Activated B cell treated with CpG ODN at 0.5 μM for 24 hours (primary cell): ENCODE data around the gene TUBD1. TPM values are rescaled to one million over a fixed set of nuclear protein-coding genes. Genes with fewer than 3 reads are reported as not detected.

ENCODE experiments used
- ATAC-seq: fragments of 200-7000 bp; cut with Tn5 transposase; one replicate; pipeline ENCODE4 v1.10.0; 2021; ENCODE audit warnings: low read depth, mild to moderate bottlenecking, moderate library complexity
- CTCF ChIA-PET: fragments of 350-600 bp; sonication (Branson Sonifier 250); formaldehyde crosslinking; loops from one replicate; lab custom pipeline; 2021; ENCODE audit warnings: antibody characterized with exemption; lab: Charles Lee
- POLR2A ChIA-PET: fragments of 350-600 bp; sonication (Branson Sonifier 250); formaldehyde crosslinking; loops from one replicate; lab custom pipeline; 2021; ENCODE audit warnings: antibody characterized with exemption; lab: Charles Lee
- DNase-seq: peaks from one replicate; pipeline ENCODE4 v3.0.0; 2022
- H3K27ac Mint-ChIP-seq: one replicate; pipeline ENCODE4 v1.8.0; 2020; ENCODE audit warnings: mixed read lengths
- H3K27me3 Mint-ChIP-seq: one replicate; pipeline ENCODE4 v1.8.0; 2021; ENCODE audit warnings: mixed read lengths
- H3K36me3 Mint-ChIP-seq: one replicate; pipeline ENCODE4 v1.8.0; 2021; ENCODE audit warnings: low read depth, mixed read lengths
- H3K4me1 Mint-ChIP-seq: one replicate; pipeline ENCODE4 v1.8.0; 2021; ENCODE audit warnings: mixed read lengths
- H3K4me3 Mint-ChIP-seq: one replicate; pipeline ENCODE4 v1.8.0; 2020; ENCODE audit warnings: mild to moderate bottlenecking, mixed read lengths
- H3K9me3 Mint-ChIP-seq: one replicate; pipeline ENCODE4 v1.8.0; 2020; ENCODE audit warnings: mixed read lengths
- intact Hi-C: fragments of 100-400 bp; cut with micrococcal nuclease; formaldehyde crosslinking; loops from one replicate; pipeline ENCODE4 v1.15.1; 2024
- total RNA-seq: library from RNA; stranded (reverse); gene quantifications from 2 replicates; pipeline ENCODE4 v1.2.3, GENCODE V29; 2022
- TF ChIP-seq, protein P1 (sequence below): fragments of 200-600 bp; IDR thresholded peaks from one replicate; pipeline ENCODE4 v1.8.0; 2022; ENCODE audit warnings: antibody characterized with exemption, mild to moderate bottlenecking

Gene TUBD1
- total RNA-seq, 1 donor from 2014 or later: 15.1 TPM

DNA sequence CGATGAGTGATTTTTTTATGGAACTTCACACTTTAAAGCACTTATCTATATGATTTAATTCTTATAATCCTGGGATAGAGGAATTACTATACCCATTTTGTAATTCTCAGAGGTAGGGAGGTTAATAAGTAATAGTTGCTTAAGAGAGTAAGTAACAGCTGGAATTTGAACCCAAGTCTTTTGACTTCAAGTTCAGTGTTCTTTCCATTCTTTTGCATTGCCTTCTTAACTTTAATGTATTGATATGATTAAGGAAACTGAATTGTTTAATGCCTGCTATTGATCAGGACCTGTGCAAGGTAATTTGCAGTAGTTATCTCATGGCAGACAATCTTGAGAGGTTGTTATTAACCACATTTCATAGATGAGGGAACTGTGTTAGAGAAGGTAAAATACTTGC is 78.5 kb downstream of the TUBD1 start:
- POLR2A ChIA-PET: interaction anchor here (1.2 to 1.9 kb wide), 3 partner anchors 14 to 28 kb away, joined by 5 to 8 read pairs (median 6); no protein-coding TSS in a partner anchor
- no peak overlapping the region for H3K27ac Mint-ChIP-seq
- CTCF ChIA-PET: interaction anchor here (1.3 kb wide), 1 partner anchor 61 kb away, joined by 4 read pairs; no protein-coding TSS in a partner anchor

DNA sequence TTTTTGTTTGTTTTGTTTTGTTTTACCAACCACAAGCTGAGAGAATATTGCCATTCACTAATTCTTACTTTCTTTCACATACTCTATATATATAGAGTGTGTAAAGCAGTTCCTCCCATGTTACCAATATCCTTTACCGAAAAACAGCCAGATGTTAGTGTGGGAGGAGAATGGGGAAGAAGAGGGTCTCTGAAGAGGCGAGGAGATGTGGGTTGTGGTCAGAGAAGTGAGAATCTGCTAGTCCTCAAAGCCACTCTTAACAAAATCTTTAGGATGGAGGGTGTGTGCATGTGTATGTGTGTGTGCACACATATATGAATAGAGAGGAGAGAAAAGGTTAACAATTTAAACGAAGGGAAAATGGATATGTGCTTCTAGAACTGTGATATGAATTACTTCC is 80.6 kb downstream of the TUBD1 start:
- intact Hi-C loops: no loop called here
- no peak overlapping the region for H3K4me3 Mint-ChIP-seq
- TF ChIP-seq, protein P1, sequence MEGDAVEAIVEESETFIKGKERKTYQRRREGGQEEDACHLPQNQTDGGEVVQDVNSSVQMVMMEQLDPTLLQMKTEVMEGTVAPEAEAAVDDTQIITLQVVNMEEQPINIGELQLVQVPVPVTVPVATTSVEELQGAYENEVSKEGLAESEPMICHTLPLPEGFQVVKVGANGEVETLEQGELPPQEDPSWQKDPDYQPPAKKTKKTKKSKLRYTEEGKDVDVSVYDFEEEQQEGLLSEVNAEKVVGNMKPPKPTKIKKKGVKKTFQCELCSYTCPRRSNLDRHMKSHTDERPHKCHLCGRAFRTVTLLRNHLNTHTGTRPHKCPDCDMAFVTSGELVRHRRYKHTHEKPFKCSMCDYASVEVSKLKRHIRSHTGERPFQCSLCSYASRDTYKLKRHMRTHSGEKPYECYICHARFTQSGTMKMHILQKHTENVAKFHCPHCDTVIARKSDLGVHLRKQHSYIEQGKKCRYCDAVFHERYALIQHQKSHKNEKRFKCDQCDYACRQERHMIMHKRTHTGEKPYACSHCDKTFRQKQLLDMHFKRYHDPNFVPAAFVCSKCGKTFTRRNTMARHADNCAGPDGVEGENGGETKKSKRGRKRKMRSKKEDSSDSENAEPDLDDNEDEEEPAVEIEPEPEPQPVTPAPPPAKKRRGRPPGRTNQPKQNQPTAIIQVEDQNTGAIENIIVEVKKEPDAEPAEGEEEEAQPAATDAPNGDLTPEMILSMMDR: no peak
- ChIA-PET CTCF (no interaction called here), POLR2A (no interaction called here)
- H3K36me3 Mint-ChIP-seq: peaks cover 50% of the 10 kb centered on the region
- H3K4me1 Mint-ChIP-seq: peaks cover 9% of the 10 kb centered on the region
- H3K27me3 Mint-ChIP-seq: no peaks in the 10 kb centered on the region
- ATAC-seq: no peak
- no peak for DNase-seq
- H3K9me3 Mint-ChIP-seq: no peaks in the 10 kb centered on the region
- H3K27ac Mint-ChIP-seq: no peak overlapping the region

More for the DNA sequence above, 78.5 kb downstream of the TUBD1 start:
- DNase-seq (no peak), ATAC-seq (no peak)
- H3K9me3 Mint-ChIP-seq: no peaks in the 10 kb centered on the region
- H3K4me3 Mint-ChIP-seq: no peak overlapping the region
- peaks cover 42% of the 10 kb centered on the region for H3K36me3 Mint-ChIP-seq
- intact Hi-C loops: loop anchor here (2.0 kb wide), 1 partner anchor 15 kb away; no protein-coding TSS in a partner anchor
- no peaks in the 10 kb centered on the region for H3K27me3 Mint-ChIP-seq
- H3K4me1 Mint-ChIP-seq: peaks cover 9% of the 10 kb centered on the region
- TF ChIP-seq, protein P1: no peak

DNA sequence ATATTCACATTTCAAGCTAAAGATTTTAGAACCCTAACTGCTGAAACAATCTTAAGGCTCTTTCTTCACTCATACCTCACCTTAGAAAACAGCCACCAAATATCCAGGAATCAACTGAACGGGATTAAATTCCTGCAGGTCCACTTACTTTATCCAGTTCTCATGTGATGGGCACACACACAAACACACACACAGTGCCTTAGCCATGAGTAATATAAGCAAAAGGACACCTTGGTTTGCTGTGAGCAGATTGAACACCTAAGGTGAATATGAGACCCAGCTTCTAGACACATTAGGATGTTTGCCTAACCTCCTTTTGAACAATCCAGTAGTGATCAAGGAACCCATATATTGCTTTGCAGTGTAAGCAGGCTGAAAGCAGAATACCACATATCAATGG is 81.5 kb downstream of the TUBD1 start:
- intact Hi-C loops: no loop called here
- no peaks in the 10 kb centered on the region for H3K27me3 Mint-ChIP-seq
- ChIA-PET POLR2A (no interaction called here), CTCF (interaction anchor here (1.0 kb wide), 1 partner anchor 16 kb away, joined by 3 read pairs; no protein-coding TSS in a partner anchor)
- H3K36me3 Mint-ChIP-seq: peaks cover 50% of the 10 kb centered on the region
- H3K9me3 Mint-ChIP-seq: no peaks in the 10 kb centered on the region
- DNase-seq (no peak), ATAC-seq (no peak)
- H3K4me1 Mint-ChIP-seq: peaks cover 9% of the 10 kb centered on the region
- H3K27ac Mint-ChIP-seq: no peak overlapping the region
- H3K4me3 Mint-ChIP-seq: no peak overlapping the region
- TF ChIP-seq, protein P1: no peak

DNA sequence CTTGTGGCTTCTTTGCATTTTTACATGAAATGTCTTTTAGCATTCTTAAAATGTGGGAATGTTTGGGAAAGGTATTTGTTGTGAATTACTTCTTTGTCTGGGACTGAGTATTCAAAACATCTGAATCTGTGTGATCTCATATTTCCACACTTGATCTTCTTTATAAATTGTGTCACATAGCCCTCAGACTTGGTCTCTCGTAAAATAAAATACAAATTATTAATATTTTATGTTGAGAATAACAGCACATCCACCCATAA is 81.9 kb downstream of the TUBD1 start:
- no peak overlapping the region for H3K27ac Mint-ChIP-seq
- peaks cover 48% of the 10 kb centered on the region for H3K36me3 Mint-ChIP-seq
- ChIA-PET CTCF (interaction anchor here (1.0 kb wide), 1 partner anchor 17 kb away, joined by 3 read pairs; no protein-coding TSS in a partner anchor), POLR2A (no interaction called here)
- TF ChIP-seq, protein P1: no peak
- H3K27me3 Mint-ChIP-seq: no peaks in the 10 kb centered on the region
- DNase-seq (no peak), ATAC-seq (no peak)
- H3K4me3 Mint-ChIP-seq: no peak overlapping the region
- H3K9me3 Mint-ChIP-seq: no peaks in the 10 kb centered on the region
- peaks cover 9% of the 10 kb centered on the region for H3K4me1 Mint-ChIP-seq
- intact Hi-C loops: no loop called here

Other genes starting within 250 kb of the TUBD1 start
- gene PTRH2, start 185.5 kb downstream of the TUBD1 start, total RNA-seq: 27.0 and 29.9 TPM in 2 replicates
- gene VMP1, start 185.3 kb downstream of the TUBD1 start, total RNA-seq: 158 and 176 TPM in 2 replicates
- 57.7 and 63.0 TPM in 2 replicates for gene RPS6KB1, start 178 bp upstream of the TUBD1 start, total RNA-seq
- gene RNFT1, start 71.8 kb upstream of the TUBD1 start, total RNA-seq: 29.0 and 29.1 TPM in 2 replicates
- gene HEATR6, start 186.0 kb upstream of the TUBD1 start, total RNA-seq: 18.2 and 22.3 TPM in 2 replicates